K562 (cell line): ENCODE measurements around the gene EGLN1. TPM values are rescaled to one million over a fixed set of nuclear protein-coding genes. Genes with fewer than 3 reads are reported as not detected.

ENCODE experiments used
- FIP1L1 ChIP-seq: fragments of 200-400 bp; formaldehyde crosslinking; IDR thresholded peaks from 2 replicates; pipeline ENCODE4 v1.6.1; 2018; ENCODE audit warnings: mild to moderate bottlenecking, low read depth, low read length; ENCODE audit not compliant: poor library complexity, severe bottlenecking
- FOXO4 ChIP-seq: fragments of 450-650 bp; formaldehyde crosslinking; IDR thresholded peaks from 2 replicates; pipeline ENCODE4 v1.4.0; 2020; ENCODE audit warnings: mild to moderate bottlenecking, moderate library complexity
- HOXB6 ChIP-seq: fragments of 250-450 bp; sonication (Bioruptor Pico); IDR thresholded peaks from 2 replicates; pipeline ENCODE4 v1.5.1; 2022; ENCODE audit warnings: mild to moderate bottlenecking, borderline replicate concordance
- KDM4B ChIP-seq, 2 experiments: fragments of 450-650 bp in 1 of 2; sonication (generic) in 1 of 2; IDR thresholded peaks; 2 replicates each; pipeline ENCODE4 v1.6.1; 2016 to 2017; ENCODE audit warnings: borderline replicate concordance in 2 of 2, antibody characterized with exemption in 1 of 2, low read depth in 1 of 2, mild to moderate bottlenecking in 1 of 2
- MXD1 ChIP-seq: fragments of 250-450 bp; sonication (Bioruptor Pico); IDR thresholded peaks from 2 replicates; pipeline ENCODE4 v1.8.0; 2021; ENCODE audit warnings: borderline replicate concordance, mild to moderate bottlenecking, moderate library complexity; ENCODE audit not compliant: poor library complexity, severe bottlenecking
- NCOA1 ChIP-seq: fragments of 450-650 bp; IDR thresholded peaks from 2 replicates; pipeline ENCODE4 v1.6.1; 2016; ENCODE audit warnings: low read depth
- NR1H2 ChIP-seq: sonication (generic); formaldehyde crosslinking; IDR thresholded peaks from 2 replicates; pipeline ENCODE4 v1.4.0; 2020; ENCODE audit warnings: mild to moderate bottlenecking, missing genetic modification reagents
- NR2F6 ChIP-seq: fragments of 450-650 bp; formaldehyde crosslinking; IDR thresholded peaks from 2 replicates; pipeline ENCODE4 v1.4.0; 2020; ENCODE audit warnings: mild to moderate bottlenecking
- SIX5 ChIP-seq, 2 experiments: IDR thresholded peaks; 2 replicates each; pipeline ENCODE4 v1.6.1; 2011; ENCODE audit warnings: low read length in 2 of 2, borderline replicate concordance in 1 of 2, low read depth in 1 of 2, mild to moderate bottlenecking in 1 of 2, moderate library complexity in 1 of 2; ENCODE audit not compliant: insufficient read depth in 1 of 2
- TAF9B ChIP-seq: fragments of 450-650 bp; IDR thresholded peaks from 2 replicates; pipeline ENCODE4 v1.6.1; 2018; ENCODE audit warnings: mild to moderate bottlenecking; ENCODE audit not compliant: partially characterized antibody
- TEAD2 ChIP-seq: fragments of 450-650 bp; IDR thresholded peaks from 2 replicates; pipeline ENCODE4 v1.6.1; 2016; ENCODE audit warnings: missing genetic modification characterization, control low read depth, missing compliant biosample characterization
- ZFP36 ChIP-seq: fragments of 150-350 bp; IDR thresholded peaks from 2 replicates; pipeline ENCODE4 v1.6.1; 2018; ENCODE audit warnings: low read length, low read depth; ENCODE audit not compliant: partially characterized antibody
- ZKSCAN3 ChIP-seq: fragments of 250-450 bp; sonication (Bioruptor Pico); IDR thresholded peaks from 2 replicates; pipeline ENCODE4 v1.4.0; 2020
- ZNF121 ChIP-seq: sonication (generic); formaldehyde crosslinking; conservative IDR thresholded peaks from 2 replicates; pipeline ENCODE4 v1.8.0; 2022; ENCODE audit warnings: missing genetic modification reagents
- ZNF518B ChIP-seq: fragments of 250-450 bp; sonication (Bioruptor Pico); IDR thresholded peaks from 2 replicates; pipeline ENCODE4 v1.5.0; 2021; ENCODE audit warnings: mild to moderate bottlenecking, moderate library complexity
- polyA plus RNA-seq, 8 experiments: library from polyadenylated mRNA; depleted of rRNA in 4 of 8; stranded (reverse) in 5 of 8; unstranded in 3 of 8; fragments of >200 nt; fragmentation: Nextera tagmentation in 2 of 8; fragmentation: Illumina TruSeq in 1 of 8; extraction: Ambion mirVana in 2 of 8; extraction: Trizol in 1 of 8; gene quantifications; 2 replicates each; pipeline versions ENCODE4 v1.2.1 to v1.2.3, GENCODE V29; 2011 to 2014; ENCODE audit warnings: inconsistent platforms in 1 of 8, missing spikeins in 1 of 8
- total RNA-seq, 7 experiments: library from RNA; depleted of rRNA in 6 of 7; stranded (reverse); fragments of >200 nt in 6 of 7; fragmentation: Illumina TruSeq in 2 of 7; extraction: Trizol in 2 of 7; gene quantifications; 2 replicates each; pipeline versions ENCODE4 v1.2.1 to v1.2.3, GENCODE V29; 2011 to 2021; ENCODE audit warnings: low replicate concordance in 1 of 7
- TF ChIP-seq, protein P1 (sequence below): fragments of 450-650 bp; formaldehyde crosslinking; IDR thresholded peaks from 2 replicates; pipeline ENCODE4 v1.4.0; 2020; ENCODE audit warnings: mild to moderate bottlenecking, moderate library complexity
- TF ChIP-seq, protein P2 (sequence below): sonication (generic); formaldehyde crosslinking; IDR thresholded peaks from 2 replicates; pipeline ENCODE4 v1.8.1; 2022; ENCODE audit warnings: missing genetic modification reagents

EGLN1 gene
- total and polyA plus RNA-seq, 9 of the 15 experiments (the other 6 are each of a cell fraction or from before 2014, with no cell fraction given): 5.2 to 54.3 (median 24.6) TPM

DNA sequence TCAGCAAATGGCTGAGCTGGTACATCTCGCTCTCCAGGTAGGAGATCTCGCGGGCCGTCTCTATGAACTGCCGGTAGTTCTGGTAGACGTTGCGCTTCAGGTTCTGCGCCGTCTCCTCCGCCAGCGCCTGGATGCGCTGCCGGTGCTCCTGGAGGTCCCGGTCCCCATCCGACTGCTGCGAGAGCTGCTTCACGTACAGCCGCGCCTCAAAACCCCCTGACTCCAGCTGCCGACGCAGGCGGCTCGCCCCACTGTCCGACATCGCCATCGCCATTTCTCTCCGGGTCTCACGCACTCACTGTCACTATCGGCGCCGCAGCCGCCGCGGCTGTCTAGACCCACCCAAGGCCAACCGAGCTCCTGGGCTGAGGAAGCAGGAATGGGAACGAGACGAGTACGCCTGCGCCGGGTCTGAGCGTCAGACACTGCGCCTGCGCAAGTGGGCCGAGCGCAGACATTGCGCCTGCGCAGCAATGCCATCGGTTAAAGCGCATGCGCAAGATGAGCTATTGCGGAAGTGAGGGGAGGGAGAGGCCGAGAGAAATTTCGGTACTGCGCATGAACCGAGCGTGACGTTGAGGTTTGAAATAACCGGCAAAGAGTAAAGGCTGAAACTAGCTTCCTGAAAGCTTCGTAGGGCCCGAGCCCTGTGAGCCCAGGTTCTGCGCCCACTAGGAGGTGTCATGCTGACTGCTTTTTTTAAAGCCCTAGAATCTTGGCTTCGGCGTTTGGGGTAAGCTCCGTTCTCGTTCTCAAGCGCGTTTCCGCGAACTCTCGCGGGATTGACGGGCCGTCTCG lies 84.4 kb downstream of the EGLN1 start, which contains the start of gene EXOC8 (continued):
- no peak for TF ChIP-seq ZNF518B
- no peak for TF ChIP-seq HOXB6 (CRISPR knock-in tag)
- TF ChIP-seq NCOA1: no peak
- TF ChIP-seq ZNF121 (CRISPR knock-in tag): no peak
- TF ChIP-seq MXD1 (CRISPR knock-in tag): no peak
- TF ChIP-seq TAF9B: peak; percentile 93
- TF ChIP-seq, protein P1, sequence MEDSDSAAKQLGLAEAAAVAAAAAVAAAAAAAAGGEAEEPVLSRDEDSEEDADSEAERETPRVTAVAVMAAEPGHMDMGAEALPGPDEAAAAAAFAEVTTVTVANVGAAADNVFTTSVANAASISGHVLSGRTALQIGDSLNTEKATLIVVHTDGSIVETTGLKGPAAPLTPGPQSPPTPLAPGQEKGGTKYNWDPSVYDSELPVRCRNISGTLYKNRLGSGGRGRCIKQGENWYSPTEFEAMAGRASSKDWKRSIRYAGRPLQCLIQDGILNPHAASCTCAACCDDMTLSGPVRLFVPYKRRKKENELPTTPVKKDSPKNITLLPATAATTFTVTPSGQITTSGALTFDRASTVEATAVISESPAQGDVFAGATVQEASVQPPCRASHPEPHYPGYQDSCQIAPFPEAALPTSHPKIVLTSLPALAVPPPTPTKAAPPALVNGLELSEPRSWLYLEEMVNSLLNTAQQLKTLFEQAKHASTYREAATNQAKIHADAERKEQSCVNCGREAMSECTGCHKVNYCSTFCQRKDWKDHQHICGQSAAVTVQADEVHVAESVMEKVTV (CRISPR knock-in tag): peak; percentile 34; the same call in 1 of the 2 replicates
- TF ChIP-seq NR1H2 (CRISPR knock-in tag): no peak
- TF ChIP-seq ZKSCAN3: no peak
- TF ChIP-seq FIP1L1: no peak
- TF ChIP-seq, protein P2, sequence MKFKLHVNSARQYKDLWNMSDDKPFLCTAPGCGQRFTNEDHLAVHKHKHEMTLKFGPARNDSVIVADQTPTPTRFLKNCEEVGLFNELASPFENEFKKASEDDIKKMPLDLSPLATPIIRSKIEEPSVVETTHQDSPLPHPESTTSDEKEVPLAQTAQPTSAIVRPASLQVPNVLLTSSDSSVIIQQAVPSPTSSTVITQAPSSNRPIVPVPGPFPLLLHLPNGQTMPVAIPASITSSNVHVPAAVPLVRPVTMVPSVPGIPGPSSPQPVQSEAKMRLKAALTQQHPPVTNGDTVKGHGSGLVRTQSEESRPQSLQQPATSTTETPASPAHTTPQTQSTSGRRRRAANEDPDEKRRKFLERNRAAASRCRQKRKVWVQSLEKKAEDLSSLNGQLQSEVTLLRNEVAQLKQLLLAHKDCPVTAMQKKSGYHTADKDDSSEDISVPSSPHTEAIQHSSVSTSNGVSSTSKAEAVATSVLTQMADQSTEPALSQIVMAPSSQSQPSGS: no peak
- no peak for TF ChIP-seq FOXO4 (CRISPR knock-in tag)
- TF ChIP-seq SIX5 (IDR thresholded peaks at IDR 0.05; ENCODE audit: borderline replicate concordance in 1 of 2, insufficient read depth in 1 of 2, low read depth in 1 of 2, low read length in 2 of 2): no peak
- TF ChIP-seq KDM4B (IDR thresholded peaks at IDR 0.05; ENCODE audit: borderline replicate concordance in 2 of 2, low read depth in 1 of 2): 0 out of 4 replicates have a peak, but pooled peaks of 1 of the 2 experiments have one; percentile 59
- TF ChIP-seq ZFP36: peak; percentile 21
- TF ChIP-seq NR2F6: no peak
- TF ChIP-seq TEAD2 (tag): no peak
